ENCODE results near the gene KIF19.

GRCh38 chr17:74362069-74362405 lies 36.0 kb downstream of the KIF19 start:
- TF ChIP-seq CTCF (IDR thresholded peaks at IDR 0.05; ENCODE audit: low read length) = no peak
- TF ChIP-seq EZH2phosphoT487 (IDR thresholded peaks at IDR 0.05; ENCODE audit: low read length) = no peak
- no peak for TF ChIP-seq EZH2 (optimal IDR thresholded peaks at IDR 0.05; ENCODE audit: low read depth, low read length)

Measured in MM.1S (cell line).